IMR-90 (cell line): ENCODE measurements around the gene GLI1. TPM values are rescaled to one million over a fixed set of nuclear protein-coding genes. Genes with fewer than 3 reads are reported as not detected.
"Not testable (repeated sequence)": the region's sequence is repeated elsewhere in the genome, so short reads cannot be mapped to it uniquely, and the experiment has no call there.

Experiments used
- ATAC-seq: fragments of 200-7000 bp; cut with Tn5 transposase; 2 replicates; pipeline ENCODE4 v1.9.1; 2020; ENCODE audit warnings: low read depth, mild to moderate bottlenecking, moderate library complexity
- BruUV-seq: library from RNA; stranded (reverse); fragments of 400-500 nt; replicated peaks from 2 replicates; lab custom pipeline; 2021; lab: Mats Ljungman, UMichigan
- CTCF ChIA-PET: fragments of 300-600 bp; formaldehyde crosslinking; extraction: SDS; loops from one replicate; lab custom pipeline; 2021; ENCODE audit warnings: antibody characterized with exemption; lab: Yijun Ruan, JAX
- POLR2A ChIA-PET: fragments of 300-600 bp; sonication (Branson Sonifier 250); formaldehyde crosslinking; loops from one replicate; lab custom pipeline; 2022; ENCODE audit warnings: antibody characterized with exemption; ENCODE audit not compliant: unreplicated experiment; lab: Charles Lee
- DNase-seq: peaks from one replicate; pipeline ENCODE4 v3.0.0; 2013
- H2AFZ ChIP-seq: replicated peaks from 2 replicates; pipeline ENCODE3; 2013; ENCODE audit warnings: low read length, mild to moderate bottlenecking; ENCODE audit not compliant: poor library complexity
- H2AK5ac ChIP-seq: 2 replicates; pipeline ENCODE4 v1.6.1; 2013; ENCODE audit warnings: low read depth, low read length, inconsistent platforms
- H2AK9ac ChIP-seq: replicated peaks from 2 replicates; pipeline ENCODE3; 2013; ENCODE audit warnings: mild to moderate bottlenecking, low read depth, low read length, moderate library complexity; ENCODE audit not compliant: poor library complexity
- H2BK120ac ChIP-seq: 2 replicates; pipeline ENCODE4 v1.6.1; 2013; ENCODE audit warnings: low read depth, low read length, inconsistent platforms
- H2BK15ac ChIP-seq: 3 replicates; pipeline ENCODE4 v1.6.1; 2013; ENCODE audit warnings: low read depth, low read length, inconsistent platforms
- H2BK20ac ChIP-seq: 2 replicates; pipeline ENCODE4 v1.6.1; 2013; ENCODE audit warnings: low read depth, mild to moderate bottlenecking, inconsistent platforms, low read length, moderate library complexity
- H2BK5ac ChIP-seq: 2 replicates; pipeline ENCODE4 v1.6.1; 2013; ENCODE audit warnings: mild to moderate bottlenecking, low read depth, low read length, inconsistent platforms; ENCODE audit not compliant: poor library complexity, severe bottlenecking
- H3K14ac ChIP-seq: replicated peaks from 2 replicates; pipeline ENCODE4 v1.6.1; 2013; ENCODE audit warnings: low read depth, low read length, inconsistent platforms
- H3K18ac ChIP-seq: 2 replicates; pipeline ENCODE4 v1.6.1; 2013; ENCODE audit warnings: low read depth, low read length, control low read depth
- H3K23ac ChIP-seq: 2 replicates; pipeline ENCODE4 v1.6.1; 2013; ENCODE audit warnings: low read depth, low read length, inconsistent platforms
- H3K27ac ChIP-seq: 2 replicates; pipeline ENCODE4 v1.5.1; 2013; ENCODE audit warnings: mild to moderate bottlenecking, control low read depth, low read length; ENCODE audit not compliant: insufficient read depth
- H3K27me3 ChIP-seq: 2 replicates; pipeline ENCODE4 v1.6.1; 2013; ENCODE audit warnings: low read length; ENCODE audit not compliant: control insufficient read depth, insufficient read depth
- H3K36me3 ChIP-seq: 2 replicates; pipeline ENCODE4 v1.6.1; 2013; ENCODE audit warnings: low read length, mixed read lengths; ENCODE audit not compliant: control insufficient read depth, insufficient read depth
- H3K4ac ChIP-seq: 2 replicates; pipeline ENCODE4 v1.6.1; 2013; ENCODE audit warnings: low read depth, low read length, inconsistent platforms
- H3K4me1 ChIP-seq: 2 replicates; pipeline ENCODE4 v1.6.1; 2013; ENCODE audit warnings: low read length, mixed read lengths; ENCODE audit not compliant: control insufficient read depth, insufficient read depth
- H3K4me2 ChIP-seq: 2 replicates; pipeline ENCODE4 v1.6.1; 2013; ENCODE audit warnings: low read depth, mild to moderate bottlenecking, control low read depth, low read length, moderate library complexity
- H3K4me3 ChIP-seq: 2 replicates; pipeline ENCODE4 v1.5.1; 2013; ENCODE audit warnings: low read depth, mild to moderate bottlenecking, control low read depth, low read length, moderate library complexity; ENCODE audit not compliant: insufficient read depth
- H3K56ac ChIP-seq: 2 replicates; pipeline ENCODE4 v1.6.1; 2013; ENCODE audit warnings: low read length, inconsistent platforms; ENCODE audit not compliant: insufficient read depth; ENCODE audit errors: extremely low read depth
- H3K79me1 ChIP-seq, 2 experiments: 2 replicates each; pipeline ENCODE4 v1.6.1; 2013; ENCODE audit warnings: low read length in 2 of 2, inconsistent platforms in 1 of 2, low read depth in 1 of 2
- H3K9ac ChIP-seq: 2 replicates; pipeline ENCODE4 v1.6.1; 2013; ENCODE audit warnings: low read depth, low read length, control low read depth
- H3K9me1 ChIP-seq: 2 replicates; pipeline ENCODE4 v1.6.1; 2013; ENCODE audit warnings: low read length, inconsistent platforms; ENCODE audit not compliant: insufficient read depth
- H3K9me3 ChIP-seq: 2 replicates; pipeline ENCODE4 v1.6.1; 2013; ENCODE audit warnings: low read length; ENCODE audit not compliant: control insufficient read depth, insufficient read depth
- H4K20me1 ChIP-seq: 2 replicates; pipeline ENCODE4 v1.6.1; 2013; ENCODE audit warnings: low read length, inconsistent platforms; ENCODE audit not compliant: insufficient read depth
- H4K5ac ChIP-seq: 2 replicates; pipeline ENCODE4 v1.6.1; 2013; ENCODE audit warnings: mild to moderate bottlenecking, low read depth, low read length, control low read depth
- H4K8ac ChIP-seq, 2 experiments: 2 replicates each; pipeline ENCODE4 v1.6.1; 2013; ENCODE audit warnings: low read depth in 2 of 2, low read length in 2 of 2, control low read depth in 1 of 2, inconsistent platforms in 1 of 2
- H4K91ac ChIP-seq: 2 replicates; pipeline ENCODE4 v1.6.1; 2013; ENCODE audit warnings: low read depth, low read length, inconsistent platforms; ENCODE audit not compliant: insufficient read depth
- WGBS, 2 experiments: methylation state at CpG; one replicate each; pipeline versions ENCODE4 v1.1.5 to v1.1.7; 2013; ENCODE audit warnings: missing lambda C conversion rate in 2 of 2; ENCODE audit not compliant: insufficient read length in 1 of 2; ENCODE audit errors: extremely low coverage in 2 of 2; 5-methylcytosine and 5-hydroxymethylcytosine counted together
- dilution Hi-C: fragments of 300-500 bp; cut with HindIII; formaldehyde crosslinking; loops from one replicate; pipeline ENCODE4 v1.14.3; 2018; ENCODE audit warnings: low sequenced_read_pairs; ENCODE audit not compliant: unreplicated experiment
- in situ Hi-C: fragments of 300-500 bp; cut with MboI; formaldehyde crosslinking; loops from 3 replicates; pipeline ENCODE4 v1.14.3; 2019; ENCODE audit warnings: low sequenced_read_pairs, inconsistent platforms, mixed read lengths
- intact Hi-C: fragments of 100-400 bp; cut with micrococcal nuclease; formaldehyde crosslinking; loops from 2 replicates; pipeline ENCODE4 v1.10.0; 2022
- polyA plus RNA-seq, 3 experiments: library from polyadenylated mRNA; depleted of rRNA; stranded (reverse); fragments of >200 nt; gene quantifications; 2 replicates each; pipeline ENCODE4 v1.2.3, GENCODE V29; 2012; ENCODE audit warnings: low replicate concordance in 1 of 3
- total RNA-seq: library from RNA; depleted of rRNA; stranded (reverse); fragments of >200 nt; gene quantifications from 2 replicates; pipeline ENCODE4 v1.2.3, GENCODE V29; 2012

Gene GLI1
- total and polyA plus RNA-seq, 2 of the 4 experiments (the other 2 are of a cell fraction) = 1.3 to 3.8 TPM

- no CpG with 5 or more reads among the region's 22 CpGs for WGBS, 2 experiments
- DNase-seq, H2AK9ac ChIP-seq, H3K4me3 ChIP-seq, H2BK20ac ChIP-seq, H3K4ac ChIP-seq, H2BK5ac ChIP-seq, in situ Hi-C loops, H3K9ac ChIP-seq, H4K8ac ChIP-seq, H2BK120ac ChIP-seq, H3K9me3 ChIP-seq, dilution Hi-C loops, H3K56ac ChIP-seq, H3K27ac ChIP-seq, H2AK5ac ChIP-seq, H2BK15ac ChIP-seq, H3K14ac ChIP-seq, H3K4me2 ChIP-seq, intact Hi-C loops, POLR2A ChIA-PET, H3K23ac ChIP-seq, H3K4me1 ChIP-seq, H4K5ac ChIP-seq, H4K91ac ChIP-seq, BruUV-seq, CTCF ChIA-PET, H3K27me3 ChIP-seq, ATAC-seq, H3K18ac ChIP-seq, H2AFZ ChIP-seq: not testable (repeated sequence)
- peaks cover 17% of the 10 kb centered on the region for H4K20me1 ChIP-seq
- peaks cover 61% of the 10 kb centered on the region for H3K36me3 ChIP-seq
- peaks cover 11% of the 10 kb centered on the region for H3K9me1 ChIP-seq
- H3K79me1 ChIP-seq = peaks cover 33 to 49% of the 10 kb centered on the region in 2 experiments
Observed at GRCh38 chr12:57502311-57502969, 42.9 kb downstream of the GLI1 start.

- BruUV-seq, H3K9ac ChIP-seq, CTCF ChIA-PET, H2BK15ac ChIP-seq, in situ Hi-C loops, H3K4me3 ChIP-seq, H3K27ac ChIP-seq, H2BK5ac ChIP-seq, H3K27me3 ChIP-seq, POLR2A ChIA-PET, H3K9me1 ChIP-seq, H3K4me1 ChIP-seq, H2BK20ac ChIP-seq, H3K4me2 ChIP-seq, H4K91ac ChIP-seq, H3K4ac ChIP-seq, H3K56ac ChIP-seq, intact Hi-C loops, DNase-seq, H4K5ac ChIP-seq, H2BK120ac ChIP-seq, H3K14ac ChIP-seq, ATAC-seq, H2AK5ac ChIP-seq, H2AK9ac ChIP-seq, H4K8ac ChIP-seq, H3K9me3 ChIP-seq, H3K18ac ChIP-seq, H2AFZ ChIP-seq, H3K23ac ChIP-seq, dilution Hi-C loops: not testable (repeated sequence)
- peaks cover 23% of the 10 kb centered on the region for H4K20me1 ChIP-seq
- WGBS, 2 experiments = no CpG with 5 or more reads among the region's 4 CpGs
- H3K36me3 ChIP-seq = peaks cover 61% of the 10 kb centered on the region
- H3K79me1 ChIP-seq = peaks cover 15 to 46% of the 10 kb centered on the region in 2 experiments
Observed at GRCh38 chr12:57506541-57506940, 47.0 kb downstream of the GLI1 start.
